ENCODE data around the gene GPC6. TPM values are rescaled to one million over a fixed set of nuclear protein-coding genes. Genes with fewer than 3 reads are reported as not detected.

GPC6 gene
- total RNA-seq, 1 experiment from 2014 or later, result 0.22 TPM

DNA sequence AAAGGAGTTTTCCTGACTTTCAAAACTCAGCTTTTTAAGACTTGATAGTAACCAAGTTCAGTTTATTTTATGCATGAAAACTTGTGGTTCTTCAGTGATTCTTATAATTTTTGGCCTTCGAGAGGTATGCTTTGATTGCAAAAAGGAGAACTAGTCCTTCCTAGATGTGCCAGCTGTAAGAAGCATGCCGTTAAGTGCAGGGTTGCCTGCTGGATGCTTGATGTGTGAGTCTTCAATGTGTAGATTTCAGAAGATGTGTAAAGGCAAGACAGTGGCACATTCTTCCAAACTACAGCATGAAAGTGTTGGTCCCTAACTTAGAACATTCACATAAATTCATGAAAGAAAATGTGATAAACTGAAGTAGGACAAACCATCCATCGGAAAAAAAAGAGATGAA is 720.4 kb downstream of the GPC6 start:
- BruUV-seq (replicated peaks), result no TSS peak
- no peaks in the 10 kb centered on the region for H3K4me1 ChIP-seq (ENCODE audit: control insufficient read depth in 1 of 2, insufficient read depth in 2 of 2, low read length in 2 of 2)
- no peak overlapping the region for H3K4me3 ChIP-seq (replicated peaks in 1 of 2; ENCODE audit: low read depth in 1 of 2, low read length in 2 of 2)
- H4K20me1 ChIP-seq (ENCODE audit: insufficient read depth), result no peaks in the 10 kb centered on the region
- DNase-seq (ENCODE audit: low read depth, low spot score) (no peak), ATAC-seq (no peak)
- peaks cover 9 to 23% of the 10 kb centered on the region in 2 experiments; a peak in 2 of 4 replicates for H3K9me3 ChIP-seq (ENCODE audit: control insufficient read depth in 1 of 2, insufficient read depth in 1 of 2, low read depth in 1 of 2, low read length in 2 of 2)
- no peak overlapping the region for H2AFZ ChIP-seq (ENCODE audit: low read depth, low read length, poor library complexity, severe bottlenecking)
- no peak overlapping the region for H3K9ac ChIP-seq (ENCODE audit: low read length)
- H3K9me2 ChIP-seq (ENCODE audit: insufficient read depth), result no peaks in the 10 kb centered on the region
- no peak for TF ChIP-seq CBX3 (IDR thresholded peaks at IDR 0.05; ENCODE audit: low read depth)
- no peak for TF ChIP-seq SP1 (IDR thresholded peaks at IDR 0.05; ENCODE audit: low read depth)
- TF ChIP-seq, protein P1, sequence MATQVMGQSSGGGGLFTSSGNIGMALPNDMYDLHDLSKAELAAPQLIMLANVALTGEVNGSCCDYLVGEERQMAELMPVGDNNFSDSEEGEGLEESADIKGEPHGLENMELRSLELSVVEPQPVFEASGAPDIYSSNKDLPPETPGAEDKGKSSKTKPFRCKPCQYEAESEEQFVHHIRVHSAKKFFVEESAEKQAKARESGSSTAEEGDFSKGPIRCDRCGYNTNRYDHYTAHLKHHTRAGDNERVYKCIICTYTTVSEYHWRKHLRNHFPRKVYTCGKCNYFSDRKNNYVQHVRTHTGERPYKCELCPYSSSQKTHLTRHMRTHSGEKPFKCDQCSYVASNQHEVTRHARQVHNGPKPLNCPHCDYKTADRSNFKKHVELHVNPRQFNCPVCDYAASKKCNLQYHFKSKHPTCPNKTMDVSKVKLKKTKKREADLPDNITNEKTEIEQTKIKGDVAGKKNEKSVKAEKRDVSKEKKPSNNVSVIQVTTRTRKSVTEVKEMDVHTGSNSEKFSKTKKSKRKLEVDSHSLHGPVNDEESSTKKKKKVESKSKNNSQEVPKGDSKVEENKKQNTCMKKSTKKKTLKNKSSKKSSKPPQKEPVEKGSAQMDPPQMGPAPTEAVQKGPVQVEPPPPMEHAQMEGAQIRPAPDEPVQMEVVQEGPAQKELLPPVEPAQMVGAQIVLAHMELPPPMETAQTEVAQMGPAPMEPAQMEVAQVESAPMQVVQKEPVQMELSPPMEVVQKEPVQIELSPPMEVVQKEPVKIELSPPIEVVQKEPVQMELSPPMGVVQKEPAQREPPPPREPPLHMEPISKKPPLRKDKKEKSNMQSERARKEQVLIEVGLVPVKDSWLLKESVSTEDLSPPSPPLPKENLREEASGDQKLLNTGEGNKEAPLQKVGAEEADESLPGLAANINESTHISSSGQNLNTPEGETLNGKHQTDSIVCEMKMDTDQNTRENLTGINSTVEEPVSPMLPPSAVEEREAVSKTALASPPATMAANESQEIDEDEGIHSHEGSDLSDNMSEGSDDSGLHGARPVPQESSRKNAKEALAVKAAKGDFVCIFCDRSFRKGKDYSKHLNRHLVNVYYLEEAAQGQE (IDR thresholded peaks at IDR 0.05; ENCODE audit: low read depth), result no peak
- TF ChIP-seq, protein P2, sequence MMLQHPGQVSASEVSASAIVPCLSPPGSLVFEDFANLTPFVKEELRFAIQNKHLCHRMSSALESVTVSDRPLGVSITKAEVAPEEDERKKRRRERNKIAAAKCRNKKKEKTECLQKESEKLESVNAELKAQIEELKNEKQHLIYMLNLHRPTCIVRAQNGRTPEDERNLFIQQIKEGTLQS (IDR thresholded peaks at IDR 0.05), result no peak
- no peak for TF ChIP-seq JUND (IDR thresholded peaks at IDR 0.05)
- TF ChIP-seq, protein P3, sequence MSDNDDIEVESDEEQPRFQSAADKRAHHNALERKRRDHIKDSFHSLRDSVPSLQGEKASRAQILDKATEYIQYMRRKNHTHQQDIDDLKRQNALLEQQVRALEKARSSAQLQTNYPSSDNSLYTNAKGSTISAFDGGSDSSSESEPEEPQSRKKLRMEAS (IDR thresholded peaks at IDR 0.05), result no peak
- TF ChIP-seq POLR2AphosphoS5 (IDR thresholded peaks at IDR 0.05; ENCODE audit: low read depth, low read length), result no peak
- TF ChIP-seq EGR1 (IDR thresholded peaks at IDR 0.05; ENCODE audit: low read depth), result no peak
- TF ChIP-seq EZH2phosphoT487 (IDR thresholded peaks at IDR 0.05; ENCODE audit: borderline replicate concordance), result no peak
- TF ChIP-seq SRF (IDR thresholded peaks at IDR 0.05; ENCODE audit: low read depth), result no peak
- TF ChIP-seq, protein P4, sequence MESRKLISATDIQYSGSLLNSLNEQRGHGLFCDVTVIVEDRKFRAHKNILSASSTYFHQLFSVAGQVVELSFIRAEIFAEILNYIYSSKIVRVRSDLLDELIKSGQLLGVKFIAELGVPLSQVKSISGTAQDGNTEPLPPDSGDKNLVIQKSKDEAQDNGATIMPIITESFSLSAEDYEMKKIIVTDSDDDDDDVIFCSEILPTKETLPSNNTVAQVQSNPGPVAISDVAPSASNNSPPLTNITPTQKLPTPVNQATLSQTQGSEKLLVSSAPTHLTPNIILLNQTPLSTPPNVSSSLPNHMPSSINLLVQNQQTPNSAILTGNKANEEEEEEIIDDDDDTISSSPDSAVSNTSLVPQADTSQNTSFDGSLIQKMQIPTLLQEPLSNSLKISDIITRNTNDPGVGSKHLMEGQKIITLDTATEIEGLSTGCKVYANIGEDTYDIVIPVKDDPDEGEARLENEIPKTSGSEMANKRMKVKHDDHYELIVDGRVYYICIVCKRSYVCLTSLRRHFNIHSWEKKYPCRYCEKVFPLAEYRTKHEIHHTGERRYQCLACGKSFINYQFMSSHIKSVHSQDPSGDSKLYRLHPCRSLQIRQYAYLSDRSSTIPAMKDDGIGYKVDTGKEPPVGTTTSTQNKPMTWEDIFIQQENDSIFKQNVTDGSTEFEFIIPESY (IDR thresholded peaks at IDR 0.05; ENCODE audit: extremely low read depth, insufficient replicate concordance, low read length), result no peak
- TF ChIP-seq CEBPB (IDR thresholded peaks at IDR 0.05; ENCODE audit: low read depth), result no peak
- TF ChIP-seq FOSL1 (IDR thresholded peaks at IDR 0.05; ENCODE audit: low read depth), result no peak
- no peak for TF ChIP-seq TCF7L2 (IDR thresholded peaks at IDR 0.05; ENCODE audit: borderline replicate concordance, extremely low read depth, insufficient read depth, insufficient read length)
- TF ChIP-seq YY1 (IDR thresholded peaks at IDR 0.05; ENCODE audit: extremely low read depth, insufficient replicate concordance, low read depth, low read length), result no peak
- TF ChIP-seq ZFX (IDR thresholded peaks at IDR 0.05), result no peak
- TF ChIP-seq EZH2 (IDR thresholded peaks at IDR 0.05), result no peak
- no peak for TF ChIP-seq ELF1 (IDR thresholded peaks at IDR 0.05; ENCODE audit: borderline replicate concordance, low read depth)
- no peak for TF ChIP-seq ZNF274 (IDR thresholded peaks at IDR 0.05; ENCODE audit: low read depth, low read length)
- H3K4me2 ChIP-seq (ENCODE audit: low read length), result no peak overlapping the region
- no peaks in the 10 kb centered on the region for H3K36me3 ChIP-seq (ENCODE audit: control insufficient read depth in 1 of 2, insufficient read depth in 2 of 2, low read length in 2 of 2)
- H3K79me2 ChIP-seq (ENCODE audit: insufficient read depth, low read length), result no peaks in the 10 kb centered on the region
- no peak overlapping the region for H3K27ac ChIP-seq (ENCODE audit: low read depth, low read length)
- intact Hi-C loops (cut with micrococcal nuclease), result no loop called here
- POLR2A ChIA-PET, result no interaction called here
- no peaks in the 10 kb centered on the region for H3K27me3 ChIP-seq (ENCODE audit: insufficient read depth, low read length)
- RAD21 ChIA-PET (ENCODE audit: low non-redundant PET in 1 of 2, low total read pairs in 2 of 2, uncharacterized antibody in 2 of 2, unreplicated experiment in 2 of 2), result no interaction called here
- CTCF ChIA-PET, result no interaction called here
